IMR-90 (cell line): ENCODE data around the gene QRFP.

Experiments used
- CEBPB ChIP-seq: IDR thresholded peaks from 2 replicates; pipeline ENCODE4 v1.6.1; 2012; ENCODE audit warnings: low read depth, low read length, improper control_type of control experiment
- CHD1 ChIP-seq: IDR thresholded peaks from 2 replicates; pipeline ENCODE4 v1.6.1; 2012; ENCODE audit warnings: low read depth, low read length, improper control_type of control experiment
- CTCF ChIP-seq: conservative IDR thresholded peaks from 2 replicates; pipeline ENCODE4 v1.5.1; 2012; ENCODE audit warnings: mild to moderate bottlenecking, low read depth, low read length, improper control_type of control experiment
- POLR2A ChIP-seq: IDR thresholded peaks from 2 replicates; pipeline ENCODE4 v1.6.1; 2012; ENCODE audit warnings: mild to moderate bottlenecking, low read depth, low read length
- USF2 ChIP-seq: fragments of 150-350 bp; IDR thresholded peaks from 2 replicates; pipeline ENCODE4 v1.6.1; 2017; ENCODE audit warnings: mild to moderate bottlenecking, antibody characterized with exemption, low read length, low read depth

GRCh38 chr9:130939405-130940026 is 42.9 kb upstream of the QRFP start:
- TF ChIP-seq CTCF (no peak), CHD1 (no peak), CEBPB (no peak), USF2 (no peak), POLR2A (no peak)
